GM19193 (cell line): ENCODE data around the gene CD109.

Source experiments
- POLR2A ChIP-seq: IDR thresholded peaks from 4 replicates; pipeline ENCODE4 v1.6.1; 2011; ENCODE audit not compliant: insufficient read depth, insufficient read length; ENCODE audit errors: extremely low read depth

Gene CD109

GRCh38 chr6:73738367-73739028, 42.5 kb downstream of the CD109 start:
- TF ChIP-seq POLR2A = no peak

DNA sequence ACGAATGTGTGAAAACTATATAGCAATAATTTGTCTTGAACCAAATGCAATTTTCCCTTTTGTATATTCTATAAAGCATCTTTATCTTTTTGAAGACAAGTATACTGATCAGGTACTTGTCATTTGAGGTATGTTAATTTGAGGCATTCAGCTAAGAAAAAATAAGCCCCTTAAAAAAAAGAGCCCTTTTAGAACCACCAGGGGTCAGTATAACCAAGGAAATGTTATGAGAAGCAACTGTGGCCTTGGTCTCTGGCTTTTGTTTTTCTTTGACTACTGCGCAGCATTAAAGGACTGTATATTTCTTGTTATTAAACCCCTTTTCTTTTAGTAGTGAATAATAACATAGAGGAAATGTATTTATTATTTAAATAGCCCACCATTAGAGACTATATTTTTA, 43.1 kb downstream of the CD109 start:
- TF ChIP-seq POLR2A = no peak

DNA sequence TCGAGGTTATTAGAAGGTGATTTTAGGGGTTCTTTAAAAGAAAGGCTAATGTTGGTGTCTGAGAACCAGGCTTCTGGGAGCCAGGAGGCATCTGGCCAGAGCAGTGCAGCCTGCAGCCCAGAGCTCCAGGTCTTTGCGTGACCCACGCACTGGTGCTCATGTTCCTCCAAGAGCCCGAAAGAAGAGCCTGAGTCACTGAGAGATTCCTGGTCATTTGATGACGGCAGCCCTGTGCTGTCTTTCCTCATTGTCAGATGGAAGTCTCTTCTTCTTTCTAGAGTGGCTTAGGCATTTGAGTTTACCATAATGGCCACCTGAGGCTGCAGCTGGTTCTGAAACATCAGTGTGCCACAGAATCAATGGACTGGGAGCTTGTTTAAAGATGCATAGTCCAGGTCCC, 46.4 kb downstream of the CD109 start:
- no peak for TF ChIP-seq POLR2A

GRCh38 chr6:73743081-73743480, 47.1 kb downstream of the CD109 start:
- no peak for TF ChIP-seq POLR2A

- TF ChIP-seq POLR2A = no peak
Measured at GRCh38 chr6:73743556-73743955, 47.6 kb downstream of the CD109 start.

GRCh38 chr6:73746787-73747186, 50.8 kb downstream of the CD109 start:
- no peak for TF ChIP-seq POLR2A

DNA sequence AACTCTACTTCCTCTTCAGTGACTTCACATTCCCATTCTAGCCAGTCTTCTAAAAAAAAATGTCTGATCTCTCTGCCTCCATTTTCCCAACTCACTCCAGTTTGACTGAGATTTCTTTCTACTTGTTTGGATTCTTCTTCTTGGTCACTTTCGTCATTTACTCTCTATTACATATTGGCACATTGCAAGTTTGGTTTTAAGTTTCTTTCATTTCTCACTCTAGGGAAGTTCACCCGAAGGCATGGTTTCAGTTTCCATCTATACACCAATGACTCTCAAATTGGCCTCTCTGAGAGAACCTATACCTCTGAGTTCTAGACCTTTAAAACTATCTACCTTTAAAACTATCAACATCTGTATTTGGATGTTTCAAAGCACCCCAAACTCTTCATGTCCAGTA, 51.3 kb downstream of the CD109 start:
- no peak for TF ChIP-seq POLR2A

DNA sequence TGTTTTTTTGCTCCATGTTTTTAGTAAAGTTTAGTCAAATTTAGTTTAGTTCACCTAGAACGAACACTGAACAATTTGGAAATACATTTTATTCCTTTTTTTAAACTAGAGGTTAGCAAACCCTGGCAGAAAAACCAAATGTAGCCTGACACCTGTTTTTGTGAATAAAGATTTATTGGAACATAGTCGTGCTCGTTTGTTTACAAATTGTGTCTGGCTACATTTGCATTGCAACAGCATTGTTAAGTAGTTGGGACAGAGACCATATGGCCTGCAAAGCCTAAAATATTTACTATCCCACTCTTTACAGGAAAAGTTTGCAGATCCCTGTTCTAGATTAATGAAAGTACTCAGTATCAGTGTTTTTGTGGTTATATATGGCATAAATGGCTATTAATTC, 56.9 kb downstream of the CD109 start:
- TF ChIP-seq POLR2A = no peak

DNA sequence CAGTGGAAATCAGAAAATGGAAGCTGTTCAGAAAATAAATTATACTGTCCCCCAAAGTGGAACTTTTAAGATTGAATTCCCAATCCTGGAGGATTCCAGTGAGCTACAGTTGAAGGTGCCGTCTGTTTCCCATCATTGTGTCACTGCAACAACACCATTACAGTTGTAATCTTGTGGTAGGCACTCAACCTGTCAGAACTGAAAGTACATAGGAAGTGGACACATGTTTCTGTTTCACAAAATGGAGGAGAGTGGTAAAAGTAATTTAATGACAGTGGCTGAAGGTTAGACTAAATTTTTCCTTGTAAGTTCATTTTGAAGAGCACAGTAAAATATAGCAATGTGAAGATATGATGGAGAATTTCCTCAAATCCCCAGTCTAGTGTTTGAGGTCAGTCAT, 70.0 kb downstream of the CD109 start:
- TF ChIP-seq POLR2A = no peak

DNA sequence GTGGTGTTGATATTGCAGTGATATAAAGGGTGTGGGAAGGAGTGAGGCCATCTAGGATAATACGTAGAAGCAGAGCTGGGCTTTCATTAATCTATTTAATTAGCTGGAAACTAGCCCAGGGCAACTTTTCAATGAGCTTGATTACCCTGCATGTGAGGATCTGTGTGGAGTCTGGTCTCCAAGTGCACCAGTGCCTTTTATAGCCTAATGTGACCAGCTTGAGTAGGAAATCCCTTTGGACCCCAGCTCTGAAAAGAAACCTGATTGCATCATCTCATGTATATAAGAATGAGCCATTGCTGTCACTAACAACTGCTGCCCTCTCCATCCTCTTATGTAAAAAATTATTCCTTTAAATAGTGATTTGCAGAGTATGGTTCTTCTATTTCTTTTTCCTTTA, 72.6 kb downstream of the CD109 start:
- TF ChIP-seq POLR2A = no peak

GRCh38 chr6:73769976-73770375, 74.0 kb downstream of the CD109 start:
- TF ChIP-seq POLR2A = no peak

- TF ChIP-seq POLR2A = no peak
Measured at GRCh38 chr6:73774311-73774774, 78.3 kb downstream of the CD109 start.

GRCh38 chr6:73779943-73780342, 83.9 kb downstream of the CD109 start:
- TF ChIP-seq POLR2A = no peak

- TF ChIP-seq POLR2A = no peak
Measured at GRCh38 chr6:73782911-73783310, 86.9 kb downstream of the CD109 start.

DNA sequence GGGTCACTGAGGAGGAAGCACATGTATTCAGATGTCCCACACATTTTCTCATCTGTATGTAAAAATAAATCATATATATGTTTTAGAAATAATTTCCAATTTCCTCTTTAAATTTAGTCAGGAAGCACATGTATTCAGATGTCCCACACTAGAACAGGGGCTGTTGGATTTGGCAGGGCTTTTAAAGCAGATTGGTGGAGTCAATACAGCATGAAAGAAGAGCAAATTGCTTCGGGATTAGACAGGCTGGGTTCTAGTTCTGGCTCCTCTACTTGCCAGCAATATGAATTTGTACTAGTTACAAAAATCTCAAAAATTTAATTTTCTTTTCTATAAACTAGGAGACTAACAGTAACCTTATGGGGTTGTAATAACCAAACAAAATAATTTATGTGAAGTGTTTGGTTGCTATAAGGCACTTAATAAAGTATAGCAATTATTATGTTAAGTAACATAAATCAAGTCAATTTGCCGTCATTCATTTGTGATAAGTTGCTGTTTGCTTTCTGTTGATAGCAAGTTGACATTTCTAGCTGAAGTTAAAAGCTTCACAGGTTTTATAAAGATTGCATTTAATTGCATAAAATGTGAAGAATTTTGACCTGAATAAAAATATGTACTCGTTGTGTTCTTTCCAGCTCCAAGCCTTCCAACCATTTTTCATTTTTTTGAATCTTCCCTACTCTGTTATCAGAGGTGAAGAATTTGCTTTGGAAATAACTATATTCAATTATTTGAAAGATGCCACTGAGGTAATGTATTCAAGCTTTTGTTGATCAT, 88.9 kb downstream of the CD109 start:
- no peak for TF ChIP-seq POLR2A

- TF ChIP-seq POLR2A = no peak
Measured at GRCh38 chr6:73790574-73790973, 94.6 kb downstream of the CD109 start.
